Lower lobe of right lung (tissue), 2 donors: Measurements from ENCODE around the gene ZMPSTE24. TPM values are rescaled to one million over a fixed set of nuclear protein-coding genes. Genes with fewer than 3 reads are reported as not detected.

Source experiments
- ATAC-seq, 2 donors: fragments of 200-7000 bp; cut with Tn5 transposase; one replicate each; pipeline ENCODE4 v1.9.1; 2020 to 2022; ENCODE audit warnings: mild to moderate bottlenecking in 2 of 2, moderate library complexity in 2 of 2
- DNase-seq: peaks from one replicate; pipeline ENCODE4 v3.0.0-alpha.2; 2020
- H3K27ac ChIP-seq: fragments of 200-600 bp; one replicate; pipeline ENCODE4 v1.8.0; 2022
- H3K27me3 ChIP-seq: fragments of 200-600 bp; one replicate; pipeline ENCODE4 v1.8.0; 2022; ENCODE audit warnings: low read depth
- H3K36me3 ChIP-seq: fragments of 200-600 bp; one replicate; pipeline ENCODE4 v1.8.0; 2022; ENCODE audit warnings: mild to moderate bottlenecking
- H3K4me1 ChIP-seq: fragments of 200-600 bp; one replicate; pipeline ENCODE4 v1.8.0; 2022
- H3K4me3 ChIP-seq: fragments of 200-600 bp; one replicate; pipeline ENCODE4 v1.8.0; 2022; ENCODE audit warnings: mild to moderate bottlenecking
- H3K9me3 ChIP-seq: fragments of 200-600 bp; one replicate; pipeline ENCODE4 v1.8.0; 2022
- intact Hi-C: fragments of 100-400 bp; cut with DNase I; formaldehyde crosslinking; loops from one replicate; pipeline ENCODE4 v1.11.0; 2022
- total RNA-seq: library from RNA; stranded (reverse); fragmentation: NEBNext Ultra II Directional; extraction: Animal tissue kit (Norgen Biotek cat#: 25700); gene quantifications from one replicate; pipeline ENCODE4 v1.2.1, GENCODE V29; 2021
- TF ChIP-seq, protein P1 (sequence below): fragments of 200-600 bp; IDR thresholded peaks from one replicate; pipeline ENCODE4 v1.8.0; 2022; ENCODE audit warnings: antibody characterized with exemption, mild to moderate bottlenecking
- donor health status: DM: no; HTN: yes; CAD: no; lungs with severe emphysema.

ZMPSTE24 gene
- total RNA-seq, 1 donor from 2014 or later, result 42.5 TPM

DNA sequence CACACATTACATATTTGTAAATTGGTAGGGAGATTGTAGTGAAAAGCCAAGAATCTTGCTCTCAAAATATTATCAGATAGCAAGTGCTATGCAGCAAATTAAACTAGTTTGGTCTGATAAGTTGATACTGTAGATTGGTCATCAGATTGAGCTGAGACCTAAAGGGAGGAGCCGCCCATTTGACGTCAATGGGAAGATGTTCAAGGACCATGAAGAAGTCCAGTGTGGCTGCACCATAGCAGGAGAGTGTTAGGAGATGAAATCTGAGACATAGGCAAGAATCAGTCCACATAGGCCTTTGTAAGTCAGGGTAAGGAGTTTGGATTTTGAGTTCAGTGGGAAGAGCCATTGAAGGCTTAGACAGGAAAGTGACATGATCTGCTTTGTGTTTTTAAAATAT is 16.3 kb downstream of the ZMPSTE24 start:
- no peaks in the 10 kb centered on the region for H3K27me3 ChIP-seq
- H3K4me1 ChIP-seq, result no peaks in the 10 kb centered on the region
- H3K4me3 ChIP-seq, result no peak overlapping the region
- TF ChIP-seq, protein P1, sequence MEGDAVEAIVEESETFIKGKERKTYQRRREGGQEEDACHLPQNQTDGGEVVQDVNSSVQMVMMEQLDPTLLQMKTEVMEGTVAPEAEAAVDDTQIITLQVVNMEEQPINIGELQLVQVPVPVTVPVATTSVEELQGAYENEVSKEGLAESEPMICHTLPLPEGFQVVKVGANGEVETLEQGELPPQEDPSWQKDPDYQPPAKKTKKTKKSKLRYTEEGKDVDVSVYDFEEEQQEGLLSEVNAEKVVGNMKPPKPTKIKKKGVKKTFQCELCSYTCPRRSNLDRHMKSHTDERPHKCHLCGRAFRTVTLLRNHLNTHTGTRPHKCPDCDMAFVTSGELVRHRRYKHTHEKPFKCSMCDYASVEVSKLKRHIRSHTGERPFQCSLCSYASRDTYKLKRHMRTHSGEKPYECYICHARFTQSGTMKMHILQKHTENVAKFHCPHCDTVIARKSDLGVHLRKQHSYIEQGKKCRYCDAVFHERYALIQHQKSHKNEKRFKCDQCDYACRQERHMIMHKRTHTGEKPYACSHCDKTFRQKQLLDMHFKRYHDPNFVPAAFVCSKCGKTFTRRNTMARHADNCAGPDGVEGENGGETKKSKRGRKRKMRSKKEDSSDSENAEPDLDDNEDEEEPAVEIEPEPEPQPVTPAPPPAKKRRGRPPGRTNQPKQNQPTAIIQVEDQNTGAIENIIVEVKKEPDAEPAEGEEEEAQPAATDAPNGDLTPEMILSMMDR, result no peak
- ATAC-seq, result no peak
- intact Hi-C loops, result no loop called here
- H3K9me3 ChIP-seq, result no peaks in the 10 kb centered on the region
- no peak for DNase-seq
- H3K27ac ChIP-seq, result no peak overlapping the region
- peaks cover 82% of the 10 kb centered on the region for H3K36me3 ChIP-seq

- Histone ChIP-seq H3K36me3 (peaks cover 80% of the 10 kb centered on the region), H3K9me3 (no peaks in the 10 kb centered on the region), H3K27me3 (no peaks in the 10 kb centered on the region), H3K4me3 (no peak overlapping the region), H3K27ac (no peak overlapping the region), H3K4me1 (no peaks in the 10 kb centered on the region)
- TF ChIP-seq, protein P1, result no peak
- no peak for DNase-seq
- no peak for ATAC-seq
- intact Hi-C loops, result no loop called here
Measured at GRCh38 chr1:40276122-40276521, 18.1 kb downstream of the ZMPSTE24 start.

GRCh38 chr1:40281853-40282252 is 23.8 kb downstream of the ZMPSTE24 start:
- Histone ChIP-seq H3K27me3 (no peaks in the 10 kb centered on the region), H3K27ac (no peak overlapping the region), H3K4me1 (no peaks in the 10 kb centered on the region), H3K9me3 (no peaks in the 10 kb centered on the region), H3K36me3 (peaks cover 93% of the 10 kb centered on the region), H3K4me3 (no peak overlapping the region)
- TF ChIP-seq, protein P1, result no peak
- ATAC-seq (peak; percentile 39 to 56), DNase-seq (no peak)
- intact Hi-C loops, result no loop called here

DNA sequence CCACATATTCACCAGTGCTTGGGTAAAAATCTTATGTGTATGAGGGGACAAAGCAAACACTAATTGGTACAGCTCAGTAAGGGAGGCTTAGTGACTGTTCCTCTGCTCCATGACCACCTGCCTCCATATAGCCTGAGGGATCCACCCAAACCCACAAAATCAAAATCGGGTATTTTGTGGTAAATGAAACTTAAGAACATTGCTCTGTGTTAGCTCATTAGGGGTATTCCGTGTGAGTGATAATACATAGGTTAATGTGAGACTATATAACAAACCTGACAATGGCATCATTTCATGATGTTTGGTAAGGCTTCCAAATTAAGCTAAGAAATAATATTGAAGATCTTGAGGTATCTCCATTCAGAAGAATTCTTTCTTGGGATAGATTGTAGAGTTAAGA is 33.3 kb downstream of the ZMPSTE24 start:
- H3K36me3 ChIP-seq, result peaks cover 80% of the 10 kb centered on the region
- TF ChIP-seq, protein P1, result no peak
- no peak for DNase-seq
- H3K27me3 ChIP-seq, result no peaks in the 10 kb centered on the region
- ATAC-seq, result no peak
- no peaks in the 10 kb centered on the region for H3K9me3 ChIP-seq
- H3K27ac ChIP-seq, result no peak overlapping the region
- intact Hi-C loops, result no loop called here
- no peak overlapping the region for H3K4me3 ChIP-seq
- H3K4me1 ChIP-seq, result no peaks in the 10 kb centered on the region

- DNase-seq (no peak), ATAC-seq (no peak)
- no peaks in the 10 kb centered on the region for H3K4me1 ChIP-seq
- H3K27me3 ChIP-seq, result no peaks in the 10 kb centered on the region
- H3K27ac ChIP-seq, result no peak overlapping the region
- H3K4me3 ChIP-seq, result no peak overlapping the region
- H3K36me3 ChIP-seq, result peaks cover under 1% of the 10 kb centered on the region
- no peaks in the 10 kb centered on the region for H3K9me3 ChIP-seq
- intact Hi-C loops, result no loop called here
- TF ChIP-seq, protein P1, result no peak
Measured at GRCh38 chr1:40299366-40300248, 41.6 kb downstream of the ZMPSTE24 start.
